SJCRH30 (cell line): ENCODE measurements around the gene RIPK3. TPM values are rescaled to one million over a fixed set of nuclear protein-coding genes. Genes with fewer than 3 reads are reported as not detected.

Experiments
- DNase-seq, 2 experiments: peaks; one replicate each; pipeline ENCODE4 v3.0.0-alpha.2; 2015 to 2020
- H3K27ac ChIP-seq: fragments of 250-450 bp; sonication (Bioruptor Pico); 2 replicates; pipeline ENCODE4 v1.5.1; 2020; ENCODE audit warnings: mild to moderate bottlenecking, moderate library complexity
- H3K27me3 ChIP-seq: fragments of 250-450 bp; sonication (Bioruptor Pico); 2 replicates; pipeline ENCODE4 v1.5.1; 2020; ENCODE audit warnings: mild to moderate bottlenecking, moderate library complexity
- H3K36me3 ChIP-seq: fragments of 250-450 bp; sonication (Bioruptor Pico); 2 replicates; pipeline ENCODE4 v1.5.1; 2020; ENCODE audit warnings: mild to moderate bottlenecking, moderate library complexity
- H3K4me1 ChIP-seq: fragments of 250-450 bp; sonication (Bioruptor Pico); 2 replicates; pipeline ENCODE4 v1.5.1; 2020; ENCODE audit warnings: mild to moderate bottlenecking, moderate library complexity
- H3K4me3 ChIP-seq: fragments of 250-450 bp; sonication (Bioruptor Pico); 2 replicates; pipeline ENCODE4 v1.5.1; 2020; ENCODE audit warnings: mild to moderate bottlenecking, moderate library complexity
- H3K9me3 ChIP-seq: fragments of 250-450 bp; sonication (Bioruptor Pico); replicated peaks from 2 replicates; pipeline ENCODE4 v1.5.1; 2020; ENCODE audit warnings: mild to moderate bottlenecking, moderate library complexity
- total RNA-seq: library from RNA; depleted of rRNA; stranded (reverse); fragments of >200 nt; shearing (Covaris generic); gene quantifications from 2 replicates; pipeline ENCODE4 v1.2.3, GENCODE V29; 2014

Gene RIPK3
- total RNA-seq, 1 experiment from 2014 or later: not detected

- Histone ChIP-seq H3K36me3 (no peaks in the 10 kb centered on the region), H3K4me3 (no peak overlapping the region), H3K27me3 (peaks cover 16% of the 10 kb centered on the region), H3K9me3 (no peaks in the 10 kb centered on the region), H3K4me1 (no peaks in the 10 kb centered on the region), H3K27ac (no peak overlapping the region)
- DNase-seq: no peak
Observed at GRCh38 chr14:24327303-24327702, 12.5 kb downstream of the RIPK3 start.

GRCh38 chr14:24325963-24326362, 13.8 kb downstream of the RIPK3 start:
- H3K27ac ChIP-seq: no peak overlapping the region
- no peak for DNase-seq
- H3K27me3 ChIP-seq: peaks cover 20% of the 10 kb centered on the region
- H3K36me3 ChIP-seq: no peaks in the 10 kb centered on the region
- H3K9me3 ChIP-seq: no peaks in the 10 kb centered on the region
- no peaks in the 10 kb centered on the region for H3K4me1 ChIP-seq
- no peak overlapping the region for H3K4me3 ChIP-seq

DNA sequence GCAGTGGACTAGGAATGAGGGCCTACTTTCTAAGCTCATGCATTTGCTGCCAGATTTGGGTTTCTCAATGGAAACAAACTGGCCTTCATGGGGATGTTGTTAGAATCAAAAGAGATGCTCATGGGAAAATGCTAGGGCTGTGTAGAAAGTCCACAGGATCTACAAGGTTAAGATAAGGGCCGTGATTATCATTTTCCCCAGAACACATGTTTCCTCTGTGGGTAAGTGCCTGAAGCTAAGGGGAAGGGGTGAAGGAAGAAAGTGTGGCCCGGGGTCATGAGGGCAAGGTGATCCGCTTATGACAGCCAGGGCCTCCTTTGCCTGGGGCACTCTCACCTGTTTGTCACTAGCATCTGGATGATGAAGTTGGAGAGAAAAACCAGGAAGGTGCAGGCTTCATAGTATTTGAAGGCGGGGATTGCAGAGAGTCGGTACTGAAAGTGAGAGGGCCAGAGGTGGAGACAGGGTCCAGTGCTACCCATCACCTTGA, 14.7 kb downstream of the RIPK3 start:
- Histone ChIP-seq H3K36me3 (no peaks in the 10 kb centered on the region), H3K27ac (no peak overlapping the region), H3K9me3 (no peaks in the 10 kb centered on the region), H3K4me1 (no peaks in the 10 kb centered on the region), H3K4me3 (no peak overlapping the region), H3K27me3 (peaks cover 20% of the 10 kb centered on the region)
- DNase-seq: no peak

DNA sequence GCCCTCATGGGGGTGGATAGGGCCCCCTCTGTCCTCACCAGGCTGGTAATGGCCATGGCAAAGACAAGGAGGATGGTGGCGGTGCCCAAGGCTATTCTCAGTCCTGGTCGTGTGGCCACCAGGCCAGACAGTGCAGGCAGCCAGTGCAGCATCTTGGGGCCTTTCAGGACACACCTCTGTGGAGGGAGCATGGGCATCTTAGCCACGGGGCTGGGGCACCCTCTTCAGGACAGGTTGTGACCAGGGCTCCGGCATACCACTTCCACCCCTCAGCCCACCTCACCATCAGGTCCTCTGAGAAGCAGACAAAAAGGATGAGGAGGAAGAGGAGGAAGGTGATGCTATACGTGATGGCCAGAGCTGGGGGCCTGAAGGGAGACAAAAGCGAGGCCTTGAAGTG, 15.8 kb downstream of the RIPK3 start:
- Histone ChIP-seq H3K4me1 (no peaks in the 10 kb centered on the region), H3K4me3 (no peak overlapping the region), H3K27ac (no peak overlapping the region), H3K36me3 (no peaks in the 10 kb centered on the region), H3K9me3 (no peaks in the 10 kb centered on the region), H3K27me3 (peaks cover 20% of the 10 kb centered on the region)
- no peak for DNase-seq

DNA sequence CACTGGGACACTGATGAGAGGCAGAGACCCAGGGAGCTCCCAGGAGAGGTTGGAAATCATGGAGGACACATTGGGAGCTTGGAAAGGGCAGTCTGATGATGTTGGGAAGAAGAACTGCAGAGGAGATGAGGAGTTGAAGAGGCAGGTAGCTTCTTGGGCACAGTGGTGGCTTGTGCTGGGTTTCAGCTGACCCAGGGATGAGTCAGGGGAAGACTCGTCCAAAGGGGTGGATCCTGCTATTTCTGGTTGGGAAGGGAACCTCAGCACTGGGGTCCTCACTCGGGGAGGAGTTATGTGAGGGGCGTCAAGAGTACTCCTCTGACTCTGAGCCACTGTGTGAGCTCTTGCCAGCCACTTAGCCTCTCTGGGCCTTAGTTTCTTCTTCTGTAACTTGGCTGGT, 16.4 kb downstream of the RIPK3 start:
- DNase-seq: no peak
- peaks cover 20% of the 10 kb centered on the region for H3K27me3 ChIP-seq

GRCh38 chr14:24322672-24323071, 17.1 kb downstream of the RIPK3 start:
- no peak for DNase-seq
- H3K4me3 ChIP-seq: no peak overlapping the region
- no peaks in the 10 kb centered on the region for H3K4me1 ChIP-seq
- no peaks in the 10 kb centered on the region for H3K36me3 ChIP-seq
- no peak overlapping the region for H3K27ac ChIP-seq
- peaks cover 20% of the 10 kb centered on the region for H3K27me3 ChIP-seq
- H3K9me3 ChIP-seq: no peaks in the 10 kb centered on the region

More for the DNA sequence above, 16.4 kb downstream of the RIPK3 start:
- Histone ChIP-seq H3K27ac (no peak overlapping the region), H3K9me3 (no peaks in the 10 kb centered on the region), H3K4me1 (no peaks in the 10 kb centered on the region), H3K4me3 (no peak overlapping the region), H3K36me3 (no peaks in the 10 kb centered on the region)

- H3K27ac ChIP-seq: no peak overlapping the region
- no peak for DNase-seq
- H3K4me3 ChIP-seq: no peak overlapping the region
- H3K4me1 ChIP-seq: no peaks in the 10 kb centered on the region
- peaks cover 20% of the 10 kb centered on the region for H3K27me3 ChIP-seq
- H3K36me3 ChIP-seq: no peaks in the 10 kb centered on the region
- H3K9me3 ChIP-seq: no peaks in the 10 kb centered on the region
Observed at GRCh38 chr14:24321212-24321975, 18.4 kb downstream of the RIPK3 start.

GRCh38 chr14:24317141-24317928, 22.5 kb downstream of the RIPK3 start:
- Histone ChIP-seq H3K36me3 (no peaks in the 10 kb centered on the region), H3K4me3 (no peak overlapping the region), H3K27ac (no peak overlapping the region), H3K27me3 (0 out of 2 replicates have a peak, but pooled peaks cover 4% of the 10 kb centered on the region), H3K9me3 (no peaks in the 10 kb centered on the region), H3K4me1 (no peaks in the 10 kb centered on the region)
- DNase-seq: no peak

DNA sequence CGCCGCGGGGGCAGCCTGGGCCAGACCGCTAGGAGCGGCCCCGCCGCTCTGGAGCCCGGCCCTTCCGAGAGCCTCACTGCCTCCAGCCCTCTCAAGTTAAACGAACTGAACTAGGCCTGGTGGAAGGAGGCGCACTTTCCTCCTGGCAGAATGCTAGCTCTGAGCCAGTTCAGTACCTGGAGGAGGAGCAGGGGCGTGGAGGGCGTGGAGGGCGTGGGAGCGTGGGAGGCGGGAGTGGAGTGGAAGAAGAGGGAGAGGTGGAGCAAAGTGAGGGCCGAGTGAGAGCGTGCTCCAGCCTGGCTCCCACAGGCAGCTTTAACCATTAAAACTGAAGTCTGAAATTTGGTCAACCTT, 23.2 kb downstream of the RIPK3 start:
- no peaks in the 10 kb centered on the region for H3K4me1 ChIP-seq
- H3K9me3 ChIP-seq: no peaks in the 10 kb centered on the region
- H3K36me3 ChIP-seq: no peaks in the 10 kb centered on the region
- H3K27me3 ChIP-seq: no peaks in the 10 kb centered on the region
- DNase-seq: no peak
- H3K27ac ChIP-seq: no peak overlapping the region
- H3K4me3 ChIP-seq: no peak overlapping the region

DNA sequence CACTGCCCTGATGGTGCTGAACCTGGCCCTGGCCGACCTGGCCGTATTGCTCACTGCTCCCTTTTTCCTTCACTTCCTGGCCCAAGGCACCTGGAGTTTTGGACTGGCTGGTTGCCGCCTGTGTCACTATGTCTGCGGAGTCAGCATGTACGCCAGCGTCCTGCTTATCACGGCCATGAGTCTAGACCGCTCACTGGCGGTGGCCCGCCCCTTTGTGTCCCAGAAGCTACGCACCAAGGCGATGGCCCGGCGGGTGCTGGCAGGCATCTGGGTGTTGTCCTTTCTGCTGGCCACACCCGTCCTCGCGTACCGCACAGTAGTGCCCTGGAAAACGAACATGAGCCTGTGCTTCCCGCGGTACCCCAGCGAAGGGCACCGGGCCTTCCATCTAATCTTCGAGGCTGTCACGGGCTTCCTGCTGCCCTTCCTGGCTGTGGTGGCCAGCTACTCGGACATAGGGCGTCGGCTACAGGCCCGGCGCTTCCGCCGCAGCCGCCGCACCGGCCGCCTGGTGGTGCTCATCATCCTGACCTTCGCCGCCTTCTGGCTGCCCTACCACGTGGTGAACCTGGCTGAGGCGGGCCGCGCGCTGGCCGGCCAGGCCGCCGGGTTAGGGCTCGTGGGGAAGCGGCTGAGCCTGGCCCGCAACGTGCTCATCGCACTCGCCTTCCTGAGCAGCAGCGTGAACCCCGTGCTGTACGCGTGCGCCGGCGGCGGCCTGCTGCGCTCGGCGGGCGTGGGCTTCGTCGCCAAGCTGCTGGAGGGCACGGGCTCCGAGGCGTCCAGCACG, 23.8 kb downstream of the RIPK3 start:
- Histone ChIP-seq H3K27me3 (no peaks in the 10 kb centered on the region), H3K27ac (no peak overlapping the region), H3K36me3 (no peaks in the 10 kb centered on the region), H3K4me1 (no peaks in the 10 kb centered on the region), H3K9me3 (no peaks in the 10 kb centered on the region), H3K4me3 (no peak overlapping the region)
- no peak for DNase-seq

- no peak for DNase-seq
- Histone ChIP-seq H3K4me1 (no peaks in the 10 kb centered on the region), H3K27me3 (no peaks in the 10 kb centered on the region), H3K9me3 (no peaks in the 10 kb centered on the region), H3K27ac (no peak overlapping the region), H3K4me3 (no peak overlapping the region), H3K36me3 (no peaks in the 10 kb centered on the region)
Observed at GRCh38 chr14:24315243-24315806, 24.5 kb downstream of the RIPK3 start.

GRCh38 chr14:24314377-24315193, 25.2 kb downstream of the RIPK3 start:
- Histone ChIP-seq H3K4me3 (no peak overlapping the region), H3K27me3 (no peaks in the 10 kb centered on the region), H3K4me1 (no peaks in the 10 kb centered on the region), H3K9me3 (no peaks in the 10 kb centered on the region), H3K27ac (no peak overlapping the region), H3K36me3 (no peaks in the 10 kb centered on the region; the same call in 1 of the 2 replicates)
- DNase-seq: no peak

DNA sequence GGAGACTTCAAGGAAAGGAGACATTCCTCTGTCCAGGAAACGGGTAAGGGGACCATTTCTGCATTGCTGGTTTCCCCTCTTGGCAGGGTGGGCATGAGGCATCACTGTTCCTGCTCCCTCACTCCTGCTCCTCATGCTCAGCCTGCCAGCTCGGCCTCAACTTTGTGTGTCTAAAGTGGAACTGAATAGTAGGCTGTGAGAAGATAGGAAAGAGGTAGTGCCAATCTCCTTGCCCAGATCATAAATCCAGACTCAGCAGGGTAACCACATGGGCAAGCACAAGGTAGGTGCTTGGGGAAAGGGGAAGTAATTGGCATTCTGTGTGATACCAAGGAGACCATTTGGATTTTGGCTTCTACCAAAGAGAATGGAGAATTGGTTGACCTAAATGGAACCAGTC, 25.9 kb downstream of the RIPK3 start:
- Histone ChIP-seq H3K4me1 (no peaks in the 10 kb centered on the region), H3K4me3 (no peak overlapping the region), H3K9me3 (no peaks in the 10 kb centered on the region), H3K36me3 (peaks cover 6% of the 10 kb centered on the region; the same call in 1 of the 2 replicates), H3K27ac (no peak overlapping the region), H3K27me3 (no peaks in the 10 kb centered on the region)
- no peak for DNase-seq
